Measurements from ENCODE around the gene ARHGEF17.

ARHGEF17 gene

DNA sequence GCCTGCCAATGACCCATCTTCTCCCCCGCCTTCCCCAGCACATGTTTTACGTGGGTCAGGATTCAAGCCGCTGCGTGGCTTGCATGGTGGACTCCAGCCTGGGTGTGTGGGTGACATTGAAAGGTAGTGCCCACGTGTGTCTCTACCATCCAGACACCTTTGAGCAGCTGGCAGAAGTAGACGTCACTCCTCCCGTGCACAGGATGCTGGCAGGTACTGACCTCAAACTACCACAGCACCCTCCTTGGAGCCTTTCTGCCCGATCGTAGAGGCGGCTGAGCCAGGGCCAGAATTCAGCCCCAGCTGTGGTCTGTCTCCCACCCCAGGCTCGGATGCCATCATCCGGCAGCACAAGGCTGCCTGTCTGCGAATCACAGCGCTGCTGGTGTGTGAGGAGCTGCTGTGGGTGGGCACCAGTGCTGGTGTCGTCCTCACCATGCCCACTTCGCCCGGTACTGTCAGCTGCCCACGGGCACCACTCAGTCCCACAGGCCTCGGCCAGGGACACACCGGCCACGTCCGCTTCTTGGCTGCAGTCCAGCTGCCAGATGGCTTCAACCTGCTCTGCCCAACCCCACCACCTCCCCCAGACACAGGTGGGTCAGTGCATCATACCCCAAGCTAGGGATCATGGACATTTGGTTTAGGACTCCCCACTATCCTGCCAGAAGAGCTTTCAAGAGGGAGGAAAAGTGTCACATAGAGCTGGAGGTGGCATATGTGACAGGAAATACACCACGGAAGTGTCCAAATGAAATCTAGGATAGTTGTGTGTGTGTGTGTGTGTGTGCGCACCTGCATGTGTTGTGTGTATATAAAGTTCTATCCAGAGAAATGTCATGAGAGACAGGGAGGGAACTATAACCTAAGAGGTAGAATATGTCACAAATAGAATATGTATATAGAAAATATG, 57.5 kb downstream of the ARHGEF17 start:
- no peak for TF ChIP-seq SIN3A (IDR thresholded peaks at IDR 0.05; ENCODE audit: borderline replicate concordance, insufficient read depth, low read length)
- TF ChIP-seq REST (IDR thresholded peaks at IDR 0.05; ENCODE audit: insufficient read depth in 1 of 2, low read depth in 2 of 2, low read length in 2 of 2): no peak

DNA sequence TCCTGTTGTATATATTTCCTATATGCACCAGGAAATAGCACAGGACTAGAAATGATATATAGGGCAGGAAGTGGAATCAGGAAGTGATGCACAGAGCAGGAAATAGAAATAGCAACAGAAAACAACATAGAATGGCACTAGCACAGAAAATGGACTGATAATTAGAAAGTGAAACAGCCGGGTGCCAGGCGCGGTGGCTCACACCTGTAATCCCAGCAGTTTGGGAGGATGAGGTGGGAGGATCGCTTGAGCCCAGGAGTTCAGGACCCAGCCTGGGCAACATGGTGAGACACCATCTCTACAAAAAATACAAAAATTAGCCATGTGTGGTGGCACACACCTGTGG, 58.2 kb downstream of the ARHGEF17 start:
- TF ChIP-seq REST (IDR thresholded peaks at IDR 0.05; ENCODE audit: insufficient read depth in 1 of 2, low read depth in 2 of 2, low read length in 2 of 2) (no peak), TAF1 (IDR thresholded peaks at IDR 0.05; ENCODE audit: borderline replicate concordance, insufficient read depth, low read length) (no peak)

DNA sequence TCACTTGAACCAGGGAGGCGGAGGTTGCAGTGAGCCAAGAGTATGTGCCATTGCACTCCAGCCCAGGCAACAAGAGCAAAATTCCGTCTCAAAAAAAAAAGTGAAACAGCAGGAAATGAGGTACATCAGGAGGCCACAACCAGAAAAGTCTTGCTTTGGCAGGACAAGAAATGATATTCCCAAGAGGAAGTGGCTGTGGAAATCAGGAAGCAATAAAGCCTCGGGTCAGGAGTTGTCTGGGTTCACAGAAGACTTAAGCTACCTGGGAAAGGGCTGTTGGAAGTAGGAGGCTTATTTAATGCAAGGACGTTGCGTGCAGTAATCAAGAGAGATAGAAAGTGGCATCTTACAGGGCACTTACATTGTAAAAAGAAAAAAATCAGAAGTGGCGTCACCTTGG, 58.9 kb downstream of the ARHGEF17 start:
- TF ChIP-seq POLR2AphosphoS5 (IDR thresholded peaks at IDR 0.05; ENCODE audit: low read depth, low read length) (no peak), SIN3A (IDR thresholded peaks at IDR 0.05; ENCODE audit: borderline replicate concordance, insufficient read depth, low read length) (no peak), TAF1 (IDR thresholded peaks at IDR 0.05; ENCODE audit: borderline replicate concordance, insufficient read depth, low read length) (no peak), FOXP2 (optimal IDR thresholded peaks at IDR 0.05; ENCODE audit: borderline replicate concordance, extremely low read depth, extremely low read length, insufficient read depth) (no peak), REST (IDR thresholded peaks at IDR 0.05; ENCODE audit: insufficient read depth in 1 of 2, low read depth in 2 of 2, low read length in 2 of 2) (no peak)

DNA sequence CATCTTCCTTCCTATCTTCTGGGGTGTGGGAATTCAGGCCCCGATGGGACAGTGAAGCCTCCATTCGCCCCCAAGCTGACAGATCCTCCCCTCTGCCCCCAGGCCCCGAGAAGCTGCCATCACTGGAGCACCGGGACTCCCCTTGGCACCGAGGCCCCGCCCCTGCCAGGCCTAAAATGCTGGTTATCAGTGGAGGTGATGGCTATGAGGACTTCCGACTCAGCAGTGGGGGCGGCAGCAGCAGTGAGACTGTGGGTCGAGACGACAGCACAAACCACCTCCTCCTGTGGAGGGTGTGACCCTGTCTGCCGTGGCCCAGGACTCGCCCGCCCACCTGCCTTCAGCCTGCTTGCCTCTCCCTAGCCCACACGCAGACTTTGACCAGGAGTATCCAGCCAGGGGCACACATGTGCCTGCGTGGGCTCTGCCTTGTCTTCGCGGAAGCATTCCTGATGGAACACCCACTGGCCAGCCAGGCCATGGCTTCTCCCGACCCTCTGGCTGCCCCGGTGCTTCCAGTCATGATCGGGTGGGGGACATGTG, 59.5 kb downstream of the ARHGEF17 start:
- no peak for TF ChIP-seq SIN3A (IDR thresholded peaks at IDR 0.05; ENCODE audit: borderline replicate concordance, insufficient read depth, low read length)
- TF ChIP-seq POLR2AphosphoS5 (IDR thresholded peaks at IDR 0.05; ENCODE audit: low read depth, low read length): no peak
- TF ChIP-seq FOXP2 (optimal IDR thresholded peaks at IDR 0.05; ENCODE audit: borderline replicate concordance, extremely low read depth, extremely low read length, insufficient read depth): no peak
- TF ChIP-seq REST (IDR thresholded peaks at IDR 0.05; ENCODE audit: insufficient read depth in 1 of 2, low read depth in 2 of 2, low read length in 2 of 2): no peak
- TF ChIP-seq TAF1 (IDR thresholded peaks at IDR 0.05; ENCODE audit: borderline replicate concordance, insufficient read depth, low read length): no peak
